OCI-LY7 (cell line): ENCODE measurements around the gene DFFA. TPM values are rescaled to one million over a fixed set of nuclear protein-coding genes. Genes with fewer than 3 reads are reported as not detected.

ENCODE experiments used
- BruUV-seq: library from RNA; stranded (reverse); fragments of 400-500 nt; replicated peaks from 2 replicates; lab custom pipeline; 2021; lab: Mats Ljungman, UMichigan
- CTCF ChIA-PET: fragments of 300-600 bp; sonication (Branson Sonifier 250); formaldehyde crosslinking; loops from one replicate; lab custom pipeline; 2022; ENCODE audit warnings: antibody characterized with exemption; ENCODE audit not compliant: unreplicated experiment; lab: Charles Lee
- POLR2A ChIA-PET: fragments of 300-600 bp; sonication (Branson Sonifier 250); formaldehyde crosslinking; loops from one replicate; lab custom pipeline; 2022; ENCODE audit warnings: antibody characterized with exemption; lab: Charles Lee
- DNase-seq: peaks from one replicate; pipeline ENCODE4 v3.0.0-alpha.2; 2015; ENCODE audit warnings: low spot score
- H2AFZ ChIP-seq: fragments of 200-600 bp; sonication (generic), shearing (Covaris generic); 2 replicates; pipeline ENCODE4 v1.6.1; 2014; ENCODE audit warnings: mild to moderate bottlenecking, antibody characterized with exemption, low read length, moderate library complexity
- H3K27ac ChIP-seq: fragments of 200-600 bp; sonication (generic); 2 replicates; pipeline ENCODE4 v1.5.1; 2014; ENCODE audit warnings: mixed run types, low read depth, mild to moderate bottlenecking, moderate library complexity, low read length, inconsistent platforms; ENCODE audit not compliant: poor library complexity, severe bottlenecking
- H3K36me3 ChIP-seq: fragments of 200-600 bp; sonication (generic); 2 replicates; pipeline ENCODE4 v1.6.1; 2014; ENCODE audit warnings: mild to moderate bottlenecking, antibody characterized with exemption, low read length, moderate library complexity, mixed read lengths; ENCODE audit not compliant: insufficient read depth
- H3K4me1 ChIP-seq: fragments of 200-600 bp; sonication (generic); 2 replicates; pipeline ENCODE4 v1.5.1; 2014; ENCODE audit warnings: mild to moderate bottlenecking, low read length; ENCODE audit not compliant: insufficient read depth, poor library complexity, severe bottlenecking
- H3K4me2 ChIP-seq: fragments of 200-600 bp; sonication (generic); 2 replicates; pipeline ENCODE4 v1.6.1; 2014; ENCODE audit warnings: mild to moderate bottlenecking, low read length
- H3K4me3 ChIP-seq: fragments of 200-600 bp; sonication (generic); 2 replicates; pipeline ENCODE4 v1.5.1; 2014; ENCODE audit warnings: mild to moderate bottlenecking, low read depth, low read length; ENCODE audit not compliant: poor library complexity, severe bottlenecking
- H3K79me2 ChIP-seq: fragments of 200-600 bp; sonication (generic); 2 replicates; pipeline ENCODE4 v1.6.1; 2016; ENCODE audit warnings: low read depth, mild to moderate bottlenecking, low read length, moderate library complexity, mixed read lengths; ENCODE audit not compliant: insufficient read depth
- H3K9me2 ChIP-seq: fragments of 200-600 bp; sonication (generic); 2 replicates; pipeline ENCODE4 v1.6.1; 2016; ENCODE audit warnings: mild to moderate bottlenecking, low read length, mixed read lengths; ENCODE audit not compliant: insufficient read depth
- H3K9me3 ChIP-seq: fragments of 200-600 bp; sonication (generic); 2 replicates; pipeline ENCODE4 v1.6.1; 2014; ENCODE audit warnings: mild to moderate bottlenecking, mixed run types, low read length, mixed read lengths
- H4K20me1 ChIP-seq: fragments of 200-600 bp; sonication (generic); 2 replicates; pipeline ENCODE4 v1.6.1; 2014; ENCODE audit warnings: mild to moderate bottlenecking, antibody characterized with exemption, low read length, moderate library complexity, mixed read lengths; ENCODE audit not compliant: insufficient read depth
- EZH2phosphoT487 ChIP-seq: fragments of 200-600 bp; sonication (generic); IDR thresholded peaks from 2 replicates; pipeline ENCODE4 v1.6.1; 2018; ENCODE audit warnings: low read depth, borderline replicate concordance, mild to moderate bottlenecking, mixed run types, antibody characterized with exemption, low read length, moderate library complexity, mixed read lengths
- intact Hi-C: fragments of 100-400 bp; cut with micrococcal nuclease; formaldehyde crosslinking; loops from one replicate; pipeline ENCODE4 v1.10.0; 2022; ENCODE audit not compliant: unreplicated experiment
- total RNA-seq, 2 experiments: library from RNA; depleted of rRNA in 1 of 2; stranded (reverse); fragments of >200 nt in 1 of 2; shearing (Covaris generic) in 1 of 2; gene quantifications; 2 replicates each; pipeline ENCODE4 v1.2.3, GENCODE V29; 2014 to 2022
- TF ChIP-seq, protein P1 (sequence below): fragments of 200-600 bp; sonication (generic); conservative IDR thresholded peaks from 2 replicates; pipeline ENCODE4 v1.5.1; 2014; ENCODE audit warnings: mild to moderate bottlenecking, antibody characterized with exemption, low read length, moderate library complexity, mixed read lengths

The DFFA gene
- total RNA-seq, 2 experiments from 2014 or later: 64.6 to 79.0 TPM

DNA sequence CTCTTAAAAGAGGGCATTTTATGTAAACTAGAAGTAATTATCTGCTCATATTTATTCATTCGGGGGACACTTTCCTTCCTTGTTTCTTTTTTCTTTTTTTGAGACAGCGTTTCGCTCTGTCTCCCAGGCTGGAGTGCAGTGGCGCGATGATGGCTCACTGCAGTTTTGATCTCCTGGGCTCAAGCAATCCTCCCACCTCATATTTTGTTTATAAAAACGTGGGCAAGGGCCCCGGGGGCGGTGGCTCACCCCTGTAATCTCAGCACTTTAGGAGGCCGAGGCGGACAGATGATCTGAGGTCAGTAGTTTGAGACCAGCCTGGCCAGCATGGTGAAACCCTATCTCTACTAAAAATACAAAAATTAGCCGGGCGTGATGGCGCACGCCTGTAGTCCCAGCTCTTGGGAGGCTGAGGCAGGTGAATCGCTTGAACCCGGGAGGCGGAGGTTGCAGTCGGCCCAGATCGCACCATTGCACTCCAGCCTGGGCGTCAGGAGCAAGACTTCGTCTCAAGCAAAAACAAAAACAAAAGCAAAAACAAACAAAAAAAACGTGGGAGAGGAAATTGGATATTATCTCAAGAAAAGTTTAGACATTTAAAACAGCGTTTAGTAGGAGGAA lies 926 bp upstream of the DFFA start:
- no peaks in the 10 kb centered on the region for H3K9me3 ChIP-seq
- H3K4me1 ChIP-seq: peaks cover 32% of the 10 kb centered on the region
- peak; percentile 40 for DNase-seq
- CTCF ChIA-PET: interaction anchor here (0.6 kb wide), 1 partner anchor 17 kb away, joined by 4 read pairs; no protein-coding TSS in a partner anchor
- peaks cover 4% of the 10 kb centered on the region; the same call in 1 of the 2 replicates for H4K20me1 ChIP-seq
- H3K4me2 ChIP-seq: peak overlapping the region; percentile 91
- H3K36me3 ChIP-seq: peaks cover 22% of the 10 kb centered on the region
- POLR2A ChIA-PET: interaction anchor here (1.0 kb wide), 1 partner anchor 39 kb away, joined by 4 read pairs; no protein-coding TSS in a partner anchor
- H3K27ac ChIP-seq: peak overlapping the region; percentile 96
- H3K4me3 ChIP-seq: peak overlapping the region; percentile 85
- BruUV-seq: no TSS peak
- intact Hi-C loops: loop anchor here (2.0 to 10.0 kb wide), 2 partner anchors 74 to 438 kb away; partner anchors contain the start of genes PGD and UBE4B
- TF ChIP-seq, protein P1, sequence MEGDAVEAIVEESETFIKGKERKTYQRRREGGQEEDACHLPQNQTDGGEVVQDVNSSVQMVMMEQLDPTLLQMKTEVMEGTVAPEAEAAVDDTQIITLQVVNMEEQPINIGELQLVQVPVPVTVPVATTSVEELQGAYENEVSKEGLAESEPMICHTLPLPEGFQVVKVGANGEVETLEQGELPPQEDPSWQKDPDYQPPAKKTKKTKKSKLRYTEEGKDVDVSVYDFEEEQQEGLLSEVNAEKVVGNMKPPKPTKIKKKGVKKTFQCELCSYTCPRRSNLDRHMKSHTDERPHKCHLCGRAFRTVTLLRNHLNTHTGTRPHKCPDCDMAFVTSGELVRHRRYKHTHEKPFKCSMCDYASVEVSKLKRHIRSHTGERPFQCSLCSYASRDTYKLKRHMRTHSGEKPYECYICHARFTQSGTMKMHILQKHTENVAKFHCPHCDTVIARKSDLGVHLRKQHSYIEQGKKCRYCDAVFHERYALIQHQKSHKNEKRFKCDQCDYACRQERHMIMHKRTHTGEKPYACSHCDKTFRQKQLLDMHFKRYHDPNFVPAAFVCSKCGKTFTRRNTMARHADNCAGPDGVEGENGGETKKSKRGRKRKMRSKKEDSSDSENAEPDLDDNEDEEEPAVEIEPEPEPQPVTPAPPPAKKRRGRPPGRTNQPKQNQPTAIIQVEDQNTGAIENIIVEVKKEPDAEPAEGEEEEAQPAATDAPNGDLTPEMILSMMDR: no peak
- TF ChIP-seq EZH2phosphoT487: no peak
- peaks cover 58% of the 10 kb centered on the region for H3K79me2 ChIP-seq
- peak overlapping the region; percentile 88 for H2AFZ ChIP-seq
- no peaks in the 10 kb centered on the region for H3K9me2 ChIP-seq

DNA sequence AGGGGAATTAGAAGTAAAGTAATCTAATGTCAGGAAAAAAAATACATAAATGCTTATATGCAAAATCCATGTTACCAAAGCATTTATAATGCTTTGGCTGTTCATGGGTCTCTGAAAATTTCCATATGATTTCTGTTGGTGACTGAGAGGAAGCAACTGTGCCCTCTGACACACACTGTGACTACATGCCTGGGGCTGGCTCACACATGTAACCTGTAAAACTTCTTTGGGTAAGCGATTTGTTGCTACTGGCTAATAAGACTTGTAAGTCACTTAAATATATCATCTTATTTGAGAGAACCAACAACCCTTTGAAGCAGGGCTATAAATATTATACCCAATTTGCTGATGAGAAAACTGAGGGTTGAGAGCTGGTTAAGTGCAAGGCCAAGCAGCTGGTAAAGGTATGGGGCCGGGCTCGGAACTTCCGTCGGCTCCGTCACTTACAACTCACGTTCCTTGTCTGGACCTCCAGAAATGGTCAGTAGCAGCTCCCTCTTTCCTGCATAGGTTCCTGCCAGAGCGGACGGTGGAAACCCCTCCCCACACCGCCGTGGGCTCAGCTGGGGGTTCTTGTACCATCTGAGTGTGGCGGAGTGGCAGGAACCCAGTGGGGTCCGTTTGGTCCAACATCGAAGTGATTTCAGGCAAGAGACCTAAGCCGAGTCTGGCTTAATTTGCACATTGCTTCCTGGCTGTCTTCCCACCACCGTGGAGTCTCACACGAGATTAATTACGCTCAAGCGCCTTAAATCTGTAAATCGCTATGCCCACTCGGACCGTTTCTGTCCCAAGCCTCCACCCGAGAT lies 714 bp downstream of the DFFA start:
- peaks cover 37% of the 10 kb centered on the region for H3K36me3 ChIP-seq
- TSS peak; percentile 66 for BruUV-seq
- ChIA-PET POLR2A (interaction anchor here (0.7 kb wide), 1 partner anchor 15 kb away, joined by 3 read pairs; no protein-coding TSS in a partner anchor), CTCF (interaction anchor here (0.6 kb wide), 1 partner anchor 9 kb away, joined by 3 read pairs; no protein-coding TSS in a partner anchor)
- H3K79me2 ChIP-seq: peaks cover 43% of the 10 kb centered on the region
- TF ChIP-seq, protein P1: no peak
- DNase-seq: no peak
- H3K9me2 ChIP-seq: no peaks in the 10 kb centered on the region
- H3K4me3 ChIP-seq: peak overlapping the region; percentile 85
- peak overlapping the region; percentile 66; the same call in 1 of the 2 replicates for H2AFZ ChIP-seq
- peak overlapping the region; percentile 96 for H3K27ac ChIP-seq
- peaks cover 4% of the 10 kb centered on the region; the same call in 1 of the 2 replicates for H4K20me1 ChIP-seq
- intact Hi-C loops: loop anchor here (1.0 to 10.0 kb wide), 3 partner anchors 41 to 437 kb away; partner anchors contain the start of genes CENPS, PGD and UBE4B
- no peaks in the 10 kb centered on the region for H3K9me3 ChIP-seq
- H3K4me1 ChIP-seq: peaks cover 31% of the 10 kb centered on the region
- H3K4me2 ChIP-seq: peak overlapping the region; percentile 91
